ENCODE data around the gene CBX4. TPM values are rescaled to one million over a fixed set of nuclear protein-coding genes. Genes with fewer than 3 reads are reported as not detected.

CBX4 gene
- total and polyA plus RNA-seq, 10 donors: 12.3 to 48.0 (median 25.4) TPM

GRCh38 chr17:79802736-79803420 is 36.4 kb downstream of the CBX4 start:
- intact Hi-C loops (cut with DNase I; ENCODE audit: low total_unique reads): loop anchor here (5.0 kb wide), 1 partner anchor 39 kb away; no protein-coding TSS in a partner anchor
- peaks cover 53 to 100% (median 99%) of the 10 kb centered on the region in 7 donors for H3K27me3 ChIP-seq (replicated peaks in 1 of 7)
- peak overlapping the region in 1 of 8 donors; percentile 22 for H3K4me3 ChIP-seq
- H3K9me3 ChIP-seq: peaks cover 0 to 30% (median 0%) of the 10 kb centered on the region in 8 donors
- DNase-seq: no peak
- H3K4me1 ChIP-seq: peaks cover 28 to 75% (median 69%) of the 10 kb centered on the region in 6 donors
- H3K36me3 ChIP-seq: no peaks in the 10 kb centered on the region
- no peak for TF ChIP-seq CTCF (IDR thresholded peaks at IDR 0.05 in 8 of 11, conservative IDR thresholded peaks at IDR 0.05 in 3 of 11)
- no peak for TF ChIP-seq POLR2A (IDR thresholded peaks at IDR 0.05)
- TF ChIP-seq POLR2AphosphoS5 (IDR thresholded peaks at IDR 0.05): no peak
- WGBS, 5 donors: 6 to 18% (median 7%) methylated on average over 44 to 57 of the region's 57 CpGs
- H3K27ac ChIP-seq: no peak overlapping the region

- Histone ChIP-seq H3K36me3 (no peaks in the 10 kb centered on the region), H3K9me3 (peaks cover 0 to 30% (median 0%) of the 10 kb centered on the region in 8 donors), H3K4me3 (peak overlapping the region in 1 of 8 donors; percentile 22), H3K27ac (no peak overlapping the region), H3K4me1 (peaks cover 30 to 82% (median 74%) of the 10 kb centered on the region in 6 donors), H3K27me3 (replicated peaks in 1 of 7) (peaks cover 53 to 100% (median 99%) of the 10 kb centered on the region in 7 donors)
- 8 to 13% (median 11%) methylated on average over 11 of the region's 11 CpGs for WGBS, 5 donors
- intact Hi-C loops (cut with DNase I; ENCODE audit: low total_unique reads): loop anchor here (5.0 kb wide), 1 partner anchor 40 kb away; no protein-coding TSS in a partner anchor
- DNase-seq: no peak
- TF ChIP-seq POLR2A (IDR thresholded peaks at IDR 0.05) (no peak), CTCF (IDR thresholded peaks at IDR 0.05 in 8 of 11, conservative IDR thresholded peaks at IDR 0.05 in 3 of 11) (no peak), POLR2AphosphoS5 (IDR thresholded peaks at IDR 0.05) (no peak)
Observed at GRCh38 chr17:79802039-79802735, 37.1 kb downstream of the CBX4 start.

GRCh38 chr17:79801156-79802038 is 37.8 kb downstream of the CBX4 start:
- no peak overlapping the region for H3K27ac ChIP-seq
- peak overlapping the region in 1 of 8 donors; percentile 80 for H3K4me3 ChIP-seq
- DNase-seq: no peak

More at GRCh38 chr17:79801156-79802038, 37.8 kb downstream of the CBX4 start:
- TF ChIP-seq POLR2A (IDR thresholded peaks at IDR 0.05) (no peak), CTCF (IDR thresholded peaks at IDR 0.05 in 8 of 11, conservative IDR thresholded peaks at IDR 0.05 in 3 of 11) (peak in 1 of 11 experiments; percentile 14), POLR2AphosphoS5 (IDR thresholded peaks at IDR 0.05) (no peak)
- Histone ChIP-seq H3K27me3 (replicated peaks in 1 of 7) (peaks cover 51 to 93% (median 91%) of the 10 kb centered on the region in 7 donors), H3K9me3 (peaks cover 0 to 30% (median 0%) of the 10 kb centered on the region in 8 donors), H3K36me3 (no peaks in the 10 kb centered on the region), H3K4me1 (peaks cover 31 to 86% (median 79%) of the 10 kb centered on the region in 6 donors)
- 5 to 16% (median 9%) methylated on average over 19 to 52 of the region's 52 CpGs for WGBS, 5 donors
- intact Hi-C loops (cut with DNase I; ENCODE audit: low total_unique reads): loop anchor here (5.0 kb wide), 1 partner anchor 41 kb away; no protein-coding TSS in a partner anchor
